ENCODE results near the gene FBXO15. TPM values are rescaled to one million over a fixed set of nuclear protein-coding genes. Genes with fewer than 3 reads are reported as not detected.

FBXO15 gene
- total and polyA plus RNA-seq, 2 of the 13 experiments (the other 11 are each of a cell fraction or from before 2014, with no cell fraction given) = 0.09 to 0.12 TPM

DNA sequence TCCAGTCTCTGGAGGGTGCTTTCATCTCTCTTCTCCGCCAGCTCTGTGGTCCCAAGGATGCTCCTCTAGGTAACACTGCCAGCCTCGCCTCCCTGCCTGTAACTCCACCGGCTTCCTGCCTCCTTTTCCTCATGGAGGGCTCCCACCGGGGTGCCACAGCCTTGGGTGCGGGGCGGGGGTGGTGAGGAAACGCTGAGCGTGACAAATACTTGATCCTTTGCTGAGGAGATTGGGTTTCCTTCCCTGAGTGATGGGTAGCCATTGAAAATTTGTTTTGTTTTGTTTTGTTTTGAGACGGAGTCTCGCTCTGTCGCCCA, 25.8 kb upstream of the FBXO15 start:
- peak overlapping the region; percentile 72; the same call in 1 of the 2 replicates for H3K4me2 ChIP-seq (ENCODE audit: low read depth, low read length)
- H2AFZ ChIP-seq (ENCODE audit: low read length) = no peak overlapping the region
- no peaks in the 10 kb centered on the region for H3K79me2 ChIP-seq (ENCODE audit: insufficient read depth, low read length)
- no peaks in the 10 kb centered on the region for H4K20me1 ChIP-seq (ENCODE audit: insufficient read depth, low read length)
- in situ Hi-C loops (cut with HindIII; ENCODE audit: extremely low pct_ligation_motif_present, low pct_unique_long_range_greater_than_20kb) (no loop called here), intact Hi-C loops (cut with micrococcal nuclease; ENCODE audit: unreplicated experiment) (no loop called here)
- peak overlapping the region in 1 of 3 experiments; percentile 16; a peak in 1 of 6 replicates for H3K4me3 ChIP-seq (replicated peaks in 1 of 3; ENCODE audit: insufficient read depth in 1 of 3, low read depth in 2 of 3, low read length in 3 of 3)
- no peaks in the 10 kb centered on the region for H3K36me3 ChIP-seq (replicated peaks in 1 of 2; ENCODE audit: control insufficient read depth in 1 of 2, insufficient read depth in 2 of 2, low read length in 2 of 2)
- H3K27ac ChIP-seq (ENCODE audit: extremely low read length, insufficient read depth, low read length) = no peak overlapping the region
- no TSS peak for BruUV-seq (replicated peaks)
- ChIA-PET POLR2A (no interaction called here), CTCF (ENCODE audit: low intra/inter-chr PET ratio, low total read pairs) (no interaction called here)
- H3K27me3 ChIP-seq (ENCODE audit: control insufficient read depth in 1 of 2, insufficient read depth in 2 of 2, low read length in 2 of 2) = peaks cover 6 to 71% of the 10 kb centered on the region in 2 experiments; a peak in 4 of 5 replicates
- ATAC-seq = no peak
- no peak overlapping the region for H3K9ac ChIP-seq (ENCODE audit: insufficient read depth, low read depth, low read length)
- FAIRE-seq = no peak
- no peaks in the 10 kb centered on the region for H3K9me3 ChIP-seq (ENCODE audit: low read length)
- 47% methylated on average over 11 of the region's 11 CpGs for WGBS (ENCODE audit: low lambda C conversion rate)
- no peak for DNase-seq (ENCODE audit: low spot score)
- TF ChIP-seq FOSL1 (CRISPR knock-in tag; IDR thresholded peaks at IDR 0.05; ENCODE audit: borderline replicate concordance) (no peak), MEIS2 (CRISPR knock-in tag; IDR thresholded peaks at IDR 0.05) (no peak), FOXK1 (CRISPR knock-in tag; IDR thresholded peaks at IDR 0.05; ENCODE audit: borderline replicate concordance, low read depth) (no peak), MED13 (CRISPR knock-in tag; IDR thresholded peaks at IDR 0.05) (no peak), SUZ12 (IDR thresholded peaks at IDR 0.05; ENCODE audit: low read depth, low read length) (no peak), ZNF768 (CRISPR knock-in tag; IDR thresholded peaks at IDR 0.05) (no peak), ZBTB46 (CRISPR knock-in tag; IDR thresholded peaks at IDR 0.05; ENCODE audit: borderline replicate concordance) (no peak), ZKSCAN5 (CRISPR knock-in tag; IDR thresholded peaks at IDR 0.05) (no peak), ONECUT2 (CRISPR knock-in tag; IDR thresholded peaks at IDR 0.05) (no peak), SIX1 (CRISPR knock-in tag; IDR thresholded peaks at IDR 0.05; ENCODE audit: borderline replicate concordance) (no peak), ZNF329 (CRISPR knock-in tag; IDR thresholded peaks at IDR 0.05; ENCODE audit: low read depth) (no peak), ZNF30 (CRISPR knock-in tag; IDR thresholded peaks at IDR 0.05) (no peak), THAP7 (CRISPR knock-in tag; IDR thresholded peaks at IDR 0.05) (no peak)
- TF ChIP-seq, protein P1, sequence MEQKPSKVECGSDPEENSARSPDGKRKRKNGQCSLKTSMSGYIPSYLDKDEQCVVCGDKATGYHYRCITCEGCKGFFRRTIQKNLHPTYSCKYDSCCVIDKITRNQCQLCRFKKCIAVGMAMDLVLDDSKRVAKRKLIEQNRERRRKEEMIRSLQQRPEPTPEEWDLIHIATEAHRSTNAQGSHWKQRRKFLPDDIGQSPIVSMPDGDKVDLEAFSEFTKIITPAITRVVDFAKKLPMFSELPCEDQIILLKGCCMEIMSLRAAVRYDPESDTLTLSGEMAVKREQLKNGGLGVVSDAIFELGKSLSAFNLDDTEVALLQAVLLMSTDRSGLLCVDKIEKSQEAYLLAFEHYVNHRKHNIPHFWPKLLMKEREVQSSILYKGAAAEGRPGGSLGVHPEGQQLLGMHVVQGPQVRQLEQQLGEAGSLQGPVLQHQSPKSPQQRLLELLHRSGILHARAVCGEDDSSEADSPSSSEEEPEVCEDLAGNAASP (CRISPR knock-in tag; IDR thresholded peaks at IDR 0.05; ENCODE audit: borderline replicate concordance) = no peak
- TF ChIP-seq, protein P2, sequence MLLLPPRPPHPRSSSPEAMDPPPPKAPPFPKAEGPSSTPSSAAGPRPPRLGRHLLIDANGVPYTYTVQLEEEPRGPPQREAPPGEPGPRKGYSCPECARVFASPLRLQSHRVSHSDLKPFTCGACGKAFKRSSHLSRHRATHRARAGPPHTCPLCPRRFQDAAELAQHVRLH (CRISPR knock-in tag; IDR thresholded peaks at IDR 0.05; ENCODE audit: borderline replicate concordance, low read depth) = no peak
- H3K4me1 ChIP-seq (ENCODE audit: insufficient read depth, low read length) = peaks cover 25% of the 10 kb centered on the region
